Activated CD4-positive, alpha-beta T cell treated with anti-CD3 and anti-CD28 coated beads for 24 hours (primary cell): Measurements from ENCODE around the gene TSPAN12.

ENCODE experiments used
- DNase-seq, 2 donors: peaks; one replicate each; pipeline ENCODE4 v3.0.0-alpha.2; 2020; ENCODE audit warnings: low read depth in 2 of 2

The TSPAN12 gene

DNA sequence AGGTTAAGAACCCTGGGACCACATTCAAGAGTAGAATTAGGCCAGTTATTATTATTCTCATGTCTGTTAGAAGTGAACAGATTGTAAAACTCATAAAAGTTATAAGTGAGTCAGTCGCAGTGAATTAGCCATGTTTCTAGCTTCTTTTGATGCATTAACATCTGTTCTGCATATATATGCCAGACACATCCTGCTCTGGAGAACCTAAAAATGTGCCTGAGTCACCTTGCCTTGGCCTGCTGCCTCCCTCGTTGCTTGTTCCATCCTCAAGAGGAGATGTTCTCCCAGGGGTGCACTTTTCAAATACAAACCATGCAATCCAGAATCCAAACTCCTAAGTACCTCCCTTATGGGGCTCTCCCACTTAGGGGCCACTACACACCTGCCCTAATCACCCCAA is 14.8 kb downstream of the TSPAN12 start:
- DNase-seq: no peak

DNA sequence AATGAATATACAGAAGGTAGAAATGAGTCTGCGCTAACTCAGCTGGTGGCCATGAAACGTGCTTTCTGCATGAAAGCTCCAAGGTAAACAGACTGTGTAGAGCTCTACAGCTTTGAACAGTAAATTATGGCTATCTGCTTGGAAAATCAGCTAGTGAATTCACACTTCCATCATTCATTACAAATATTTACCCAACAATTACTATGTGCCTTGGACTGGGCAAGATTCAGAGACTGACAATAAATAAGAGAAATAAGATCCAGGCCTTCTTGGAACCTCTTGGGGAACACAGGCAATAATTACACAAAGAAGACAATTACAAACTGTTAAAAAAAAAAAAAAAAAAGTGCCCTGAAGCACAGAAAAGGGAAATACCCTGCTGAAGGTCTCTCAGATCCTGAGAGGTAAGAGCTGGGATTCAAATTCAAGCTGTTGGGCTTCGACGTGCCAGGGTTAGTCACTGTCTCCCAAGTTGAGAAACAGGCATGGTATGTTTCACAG is 15.8 kb downstream of the TSPAN12 start:
- no peak for DNase-seq

DNA sequence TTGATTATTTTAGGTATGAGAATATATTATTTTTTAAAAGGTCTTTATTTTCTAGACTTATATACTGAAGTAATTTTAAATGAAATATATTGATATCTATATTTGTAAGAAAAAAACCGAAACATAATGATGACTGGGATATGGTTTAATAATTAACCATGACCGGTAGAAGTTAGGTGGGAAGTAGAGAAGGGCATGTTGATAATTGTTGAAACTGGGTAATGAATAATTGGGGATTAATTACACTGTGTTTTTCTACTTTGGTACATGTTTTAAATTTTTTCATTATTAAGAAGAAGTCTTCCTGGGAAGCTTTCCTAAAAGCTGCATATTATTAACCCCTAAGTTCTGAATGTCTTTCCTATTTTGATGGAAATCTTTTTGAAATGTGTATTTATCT is 16.3 kb downstream of the TSPAN12 start:
- DNase-seq: no peak

DNA sequence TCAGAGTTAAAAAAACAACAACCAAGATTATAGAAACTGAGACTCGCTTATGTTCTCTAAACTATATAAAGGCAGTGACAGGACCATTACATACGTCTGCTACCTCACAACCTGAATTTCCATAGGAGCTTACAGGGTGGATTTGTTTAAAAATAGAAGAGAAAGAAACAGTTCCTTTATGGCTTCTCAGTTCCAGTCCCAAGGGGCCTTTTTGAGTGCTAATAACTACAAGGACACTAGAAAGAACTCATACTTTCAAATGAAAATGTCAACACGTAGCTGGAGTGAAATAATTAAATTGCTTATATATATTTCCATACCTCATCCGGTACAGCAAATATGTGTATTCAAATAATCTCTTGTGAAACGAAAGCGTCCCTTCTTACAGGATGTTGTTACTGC is 19.7 kb downstream of the TSPAN12 start:
- no peak for DNase-seq

DNA sequence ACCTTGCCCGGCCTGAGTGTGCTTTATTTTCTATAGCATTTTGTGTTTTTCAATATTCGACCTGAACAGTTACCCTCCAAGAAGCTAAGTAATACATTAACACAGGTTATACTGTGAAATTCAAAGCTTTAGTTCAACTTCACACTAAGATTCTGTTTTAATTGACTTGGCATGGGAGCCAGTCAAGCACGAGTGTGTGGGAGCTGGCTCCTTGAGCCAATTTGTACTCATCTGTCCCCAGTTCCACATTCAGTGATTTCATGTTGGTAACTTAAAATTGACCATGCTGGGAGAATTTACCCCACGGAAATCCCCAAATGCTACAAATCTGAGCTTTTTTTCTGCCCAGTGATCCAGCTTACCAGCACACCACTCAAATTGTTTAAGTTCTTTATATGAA is 20.3 kb downstream of the TSPAN12 start:
- DNase-seq: no peak

DNA sequence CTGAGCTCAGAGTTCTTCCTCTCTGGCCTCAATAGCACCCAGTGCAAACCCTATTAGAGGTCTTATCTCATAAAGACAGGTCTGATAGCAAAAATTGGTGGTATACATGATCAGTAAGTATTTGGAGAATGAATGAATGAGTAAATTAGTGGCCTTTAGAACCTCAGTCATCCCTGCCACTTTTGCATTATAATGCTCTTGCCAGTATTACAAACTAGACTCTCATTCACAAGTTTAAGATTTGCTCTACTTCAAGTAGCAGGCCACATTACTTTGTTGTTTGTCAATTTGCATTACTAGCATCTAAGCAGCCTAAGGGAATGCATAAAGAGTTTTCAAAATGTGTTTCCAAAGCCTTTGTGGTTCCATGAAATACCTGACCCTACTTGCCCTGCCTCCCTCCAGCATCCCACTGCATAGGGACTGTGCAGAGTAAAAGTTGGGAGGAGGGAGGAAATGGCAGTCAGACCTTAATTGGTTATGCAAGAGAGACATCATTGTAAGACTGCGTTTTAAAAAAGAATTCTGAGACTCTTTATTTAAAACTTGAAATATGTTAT is 21.3 kb downstream of the TSPAN12 start:
- no peak for DNase-seq

DNA sequence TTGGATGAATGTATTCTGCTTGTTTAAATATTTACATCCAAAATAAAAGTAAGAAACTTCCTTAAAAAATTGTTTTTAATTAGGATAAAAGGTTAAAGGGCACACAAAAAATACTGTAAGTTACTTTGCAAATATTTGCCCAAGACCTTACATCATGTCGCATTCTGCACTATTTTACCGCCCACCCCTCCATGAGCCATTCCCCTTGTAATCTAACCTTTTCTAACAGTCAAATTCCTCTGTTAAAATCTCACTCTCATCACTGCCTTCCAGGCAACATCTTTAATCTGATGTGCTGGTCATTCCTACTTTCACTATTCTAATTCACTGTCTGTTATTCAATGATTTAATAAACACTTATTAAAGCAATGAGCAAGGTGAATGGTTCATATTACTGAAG is 23.2 kb downstream of the TSPAN12 start:
- no peak for DNase-seq

DNA sequence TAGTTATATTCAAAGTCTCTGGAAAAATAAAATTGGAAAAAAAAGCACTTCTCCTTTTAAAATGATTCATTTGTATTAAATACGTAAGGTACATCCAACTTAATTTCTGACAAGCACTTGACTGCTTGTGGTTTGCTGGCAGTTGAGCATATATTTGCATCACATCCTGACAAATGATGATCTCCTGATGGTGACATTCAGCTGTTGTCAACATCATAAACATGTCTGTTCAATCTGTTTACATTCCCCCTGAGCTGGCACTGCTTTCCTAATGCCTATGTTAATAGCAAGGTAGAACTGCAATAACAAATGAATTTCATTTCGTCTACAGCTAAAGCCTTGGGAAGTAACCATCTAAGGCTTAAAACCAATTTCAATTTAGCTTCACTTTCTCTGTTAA is 24.4 kb downstream of the TSPAN12 start:
- DNase-seq: no peak

DNA sequence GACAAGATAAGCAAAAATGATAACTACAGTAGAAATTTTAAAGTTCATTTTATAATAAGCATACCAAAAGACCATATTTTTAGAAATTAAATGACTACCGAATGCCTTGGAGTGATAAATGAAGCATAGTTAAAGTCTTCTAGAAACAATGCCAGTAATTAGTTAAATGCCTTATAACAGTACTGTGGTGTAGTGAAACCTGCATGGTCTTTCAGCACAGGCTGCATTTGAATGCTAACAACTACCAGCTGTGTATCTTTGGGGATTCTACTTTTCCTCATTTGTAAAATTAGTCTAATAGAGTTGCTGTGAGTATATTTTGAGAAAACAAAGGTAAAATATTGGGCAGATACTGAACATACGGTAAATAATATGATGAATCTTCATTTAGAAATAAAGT is 25.1 kb downstream of the TSPAN12 start:
- DNase-seq: no peak

DNA sequence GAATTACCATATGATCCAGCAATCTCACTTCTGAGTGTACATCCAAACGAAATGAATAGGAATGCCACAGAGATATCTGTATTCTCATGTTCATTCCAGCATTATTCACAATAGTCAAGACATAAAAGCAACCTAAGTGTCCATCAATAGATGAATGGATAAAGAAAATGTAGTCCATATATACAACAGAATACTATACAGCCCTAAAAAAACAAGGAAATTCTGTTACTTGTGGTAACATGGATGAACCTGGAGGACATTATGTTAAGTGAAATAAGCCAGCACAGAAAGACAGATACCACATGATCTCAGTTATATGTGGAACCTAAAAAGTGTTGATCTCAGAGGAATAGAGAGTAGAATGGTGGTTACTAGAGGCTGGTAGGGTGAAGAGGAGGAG is 26.7 kb downstream of the TSPAN12 start:
- DNase-seq: no peak

DNA sequence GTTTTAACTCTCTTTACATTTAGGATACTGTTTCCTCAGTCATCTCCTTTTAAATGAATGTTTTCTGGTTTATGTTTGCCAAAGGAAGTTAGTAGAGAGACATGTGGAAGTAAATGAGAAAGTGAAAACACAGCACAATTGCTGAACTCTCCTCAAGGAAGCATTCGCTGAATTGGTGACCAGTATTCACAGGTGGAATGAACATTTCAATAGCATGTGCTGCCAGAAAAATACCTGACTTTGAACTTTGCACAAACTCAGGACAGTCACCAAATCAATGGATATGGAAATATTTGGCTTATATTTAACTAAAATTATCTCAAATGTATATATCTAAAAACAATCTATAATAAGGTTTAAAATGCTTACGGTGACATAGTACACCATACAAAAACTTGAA is 28.5 kb downstream of the TSPAN12 start:
- no peak for DNase-seq

DNA sequence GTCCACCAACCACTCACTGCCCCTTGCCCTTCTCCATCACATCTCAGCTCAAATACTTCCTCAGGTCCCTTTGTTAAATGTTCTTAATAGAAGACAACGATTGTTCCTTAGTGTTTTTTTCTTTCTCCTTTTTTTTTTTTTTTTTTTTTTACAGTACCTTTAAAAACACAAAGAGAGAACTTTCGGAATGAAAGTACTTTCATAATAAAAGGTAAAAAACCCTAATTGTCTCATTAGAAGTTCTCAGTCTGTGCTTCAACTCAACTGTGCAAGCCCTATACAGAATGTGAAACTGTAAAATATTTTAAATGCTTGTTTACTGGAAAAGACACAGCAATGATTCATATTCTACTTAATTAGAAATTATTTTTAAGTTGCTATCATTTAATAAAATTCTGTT is 29.4 kb downstream of the TSPAN12 start:
- DNase-seq: no peak

DNA sequence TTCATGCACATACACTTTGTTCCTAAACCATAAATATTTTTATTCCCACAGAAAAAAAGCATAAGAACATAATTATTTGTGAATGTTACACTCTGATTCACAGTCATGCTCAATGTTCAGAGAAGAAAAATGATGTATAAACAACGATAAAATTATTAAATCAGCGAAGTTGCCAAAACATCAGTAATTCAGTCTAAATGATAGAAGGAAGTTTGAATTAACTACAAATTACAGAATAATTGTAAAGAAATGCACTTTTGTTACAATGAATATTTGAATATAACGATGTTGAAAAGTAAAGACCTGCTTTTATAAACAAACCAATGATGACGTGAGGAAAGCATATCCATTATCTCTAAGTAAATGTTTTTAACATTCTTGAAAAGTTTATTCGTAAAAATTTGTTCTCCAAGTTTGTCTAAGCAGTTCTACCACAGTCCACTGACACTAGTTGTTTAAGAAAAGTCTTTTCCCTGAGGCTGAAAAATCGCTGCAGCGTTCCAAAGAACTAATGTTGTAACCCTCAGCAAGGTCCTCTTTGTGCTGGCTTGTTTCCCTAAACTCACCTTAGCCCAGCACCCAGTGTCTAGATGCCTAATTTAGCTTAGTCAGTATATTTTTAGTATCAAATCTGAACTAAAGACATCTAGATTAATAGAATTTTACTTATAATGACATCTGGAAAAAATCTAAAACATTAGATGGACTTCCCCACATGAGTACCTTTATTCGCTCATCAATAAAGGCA is 30.4 kb downstream of the TSPAN12 start:
- DNase-seq: no peak

DNA sequence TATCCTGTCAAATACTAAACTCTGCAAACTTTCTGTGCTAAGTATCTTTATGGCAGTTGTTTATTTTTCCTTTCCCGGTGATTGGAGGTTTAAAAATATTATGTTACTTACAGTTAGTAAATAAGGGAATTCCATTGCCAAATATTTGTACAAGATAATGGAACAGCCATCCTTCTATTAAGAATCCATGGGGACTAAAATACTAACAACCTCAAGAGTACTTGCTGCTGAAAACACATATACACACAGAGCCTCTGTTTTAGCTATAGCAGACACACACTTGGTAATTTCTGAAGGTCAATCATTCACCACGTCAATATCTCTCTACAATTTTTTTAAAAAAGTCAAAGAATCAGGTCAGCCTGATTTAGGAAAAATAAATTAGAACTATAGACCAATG is 32.4 kb downstream of the TSPAN12 start:
- no peak for DNase-seq

DNA sequence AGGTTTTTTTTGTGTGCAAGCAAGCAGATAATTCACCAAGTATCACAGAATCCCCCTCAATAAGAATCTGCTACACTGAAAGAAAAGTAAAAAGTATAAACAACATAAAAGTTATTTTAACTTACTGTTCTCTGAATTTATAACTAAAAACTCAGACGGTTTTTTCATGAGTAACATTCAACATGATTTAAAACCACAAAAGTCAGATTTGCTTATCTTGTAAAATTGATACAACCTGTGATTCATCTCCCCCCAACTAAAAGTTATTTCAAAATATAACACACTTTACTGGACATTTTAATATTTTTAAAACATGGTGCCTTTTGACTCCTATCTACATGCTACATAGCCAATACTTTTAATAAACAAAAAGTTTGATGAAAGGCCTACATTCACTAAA is 32.8 kb downstream of the TSPAN12 start:
- no peak for DNase-seq

DNA sequence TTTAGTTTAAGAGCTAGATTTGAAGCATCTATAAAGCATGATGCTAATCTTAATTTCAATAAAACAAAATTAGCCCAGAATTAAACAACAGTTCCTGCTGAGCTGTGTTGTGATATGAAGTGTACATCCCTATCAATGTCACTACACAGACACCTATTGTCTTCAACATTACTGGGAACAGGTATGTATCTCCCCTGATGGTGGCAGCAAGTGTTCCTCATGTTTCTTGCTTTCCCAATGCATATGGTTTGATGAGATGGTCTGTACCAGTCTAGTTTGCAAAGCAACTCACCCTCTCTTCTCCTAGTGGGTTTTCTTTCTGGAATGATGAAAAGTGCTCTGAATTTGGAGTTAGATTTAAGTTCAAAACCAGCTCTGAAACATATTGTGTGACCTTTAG is 38.1 kb downstream of the TSPAN12 start:
- DNase-seq: no peak

DNA sequence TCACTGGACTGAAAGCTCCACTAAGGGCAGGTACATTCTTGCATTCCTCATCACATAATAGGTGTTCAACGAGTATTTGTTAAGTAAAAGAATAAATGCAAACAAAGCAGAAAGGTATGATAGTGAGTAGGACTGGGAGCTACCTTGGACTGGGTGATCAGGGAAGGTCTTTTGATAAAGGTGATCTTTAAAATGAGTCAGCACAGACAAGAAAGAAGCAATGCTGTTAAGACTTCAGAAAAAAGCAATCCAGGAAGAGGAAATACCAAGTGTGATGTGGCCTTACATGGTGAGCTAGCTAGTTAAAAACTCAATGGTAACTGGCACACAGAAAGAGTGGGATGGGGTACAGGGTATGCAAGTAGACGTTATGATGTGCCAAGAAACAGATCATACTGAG is 40.1 kb downstream of the TSPAN12 start:
- DNase-seq: no peak

DNA sequence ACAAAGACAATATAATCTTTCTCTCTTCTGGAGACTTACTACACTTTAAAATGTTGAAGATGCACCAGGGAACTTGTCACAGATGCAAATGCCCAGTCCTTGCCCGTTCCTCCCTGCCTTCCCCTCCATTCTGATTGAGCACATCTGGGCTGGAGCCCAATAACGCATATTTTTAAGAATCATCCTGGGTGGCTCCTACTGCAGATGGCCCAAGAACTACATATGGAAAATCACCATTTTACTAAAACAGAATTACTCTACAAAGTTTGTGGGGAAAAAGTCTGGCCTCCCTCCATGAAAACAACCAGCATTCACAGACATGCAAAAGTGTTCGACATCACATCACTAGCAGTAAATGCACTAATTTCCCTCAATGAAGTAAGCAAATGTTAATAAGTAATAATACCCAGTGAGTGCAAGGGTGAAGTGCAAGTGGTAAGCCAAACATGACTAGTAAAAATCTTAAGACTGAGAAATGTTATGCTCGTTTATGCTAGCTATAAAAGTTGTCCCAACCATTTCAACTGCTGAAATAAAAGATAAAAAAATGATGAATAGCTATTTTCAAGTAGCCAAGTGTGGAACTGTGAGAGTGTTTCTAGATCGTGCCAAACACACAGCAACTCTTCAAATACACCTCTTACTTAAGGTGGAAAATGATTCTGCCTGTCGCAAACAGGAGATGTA is 43.5 kb downstream of the TSPAN12 start:
- no peak for DNase-seq

DNA sequence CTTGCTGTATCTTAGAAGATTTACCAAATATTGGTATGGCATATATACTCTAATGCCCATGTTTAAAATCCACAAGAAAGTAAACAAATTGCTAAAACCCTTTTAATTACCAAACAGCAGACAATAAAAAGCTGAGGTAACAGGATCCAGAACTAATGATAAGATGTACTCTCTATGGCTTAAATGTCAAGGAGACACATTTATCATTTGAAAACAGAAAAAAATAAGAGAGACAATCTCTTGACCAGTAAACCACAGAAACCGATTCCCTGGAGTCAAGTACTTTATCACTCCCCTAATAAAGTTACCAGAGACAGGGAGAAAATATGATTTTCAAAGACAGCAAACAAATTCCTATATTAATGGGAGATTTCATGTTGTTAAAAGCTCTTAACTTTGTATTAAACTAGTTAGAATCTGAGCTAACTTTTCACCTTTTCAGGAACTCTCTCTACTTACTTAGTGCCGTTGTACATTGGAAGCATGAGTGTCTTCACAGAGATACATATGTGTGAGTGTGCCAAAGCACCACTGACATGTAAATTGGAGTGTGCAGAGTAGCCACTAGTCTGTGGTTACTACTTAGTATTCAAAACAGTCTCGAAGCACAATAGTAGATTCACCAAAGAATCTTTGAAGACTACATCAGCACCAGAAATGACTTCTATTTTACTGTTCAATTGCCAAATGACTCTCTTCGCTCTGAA is 44.2 kb downstream of the TSPAN12 start:
- no peak for DNase-seq

DNA sequence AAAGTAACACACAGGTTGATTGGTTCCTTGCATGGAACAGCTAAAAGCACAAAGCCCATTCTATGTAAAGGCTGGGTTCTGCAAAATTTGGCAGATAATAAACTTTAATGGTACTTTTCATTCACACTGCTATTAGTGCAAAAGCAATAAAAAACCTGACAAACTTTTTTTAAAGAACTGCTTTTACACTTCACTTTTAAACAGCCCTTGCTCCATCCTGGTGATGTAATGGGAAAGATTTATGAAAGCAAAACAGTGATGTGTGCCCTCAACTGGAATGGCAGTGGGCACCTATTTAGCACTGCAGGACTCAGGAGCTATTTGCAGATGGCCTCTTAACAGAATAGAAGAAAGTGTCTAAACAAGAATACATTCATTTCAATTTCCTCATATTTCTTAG is 44.9 kb downstream of the TSPAN12 start:
- DNase-seq: no peak

DNA sequence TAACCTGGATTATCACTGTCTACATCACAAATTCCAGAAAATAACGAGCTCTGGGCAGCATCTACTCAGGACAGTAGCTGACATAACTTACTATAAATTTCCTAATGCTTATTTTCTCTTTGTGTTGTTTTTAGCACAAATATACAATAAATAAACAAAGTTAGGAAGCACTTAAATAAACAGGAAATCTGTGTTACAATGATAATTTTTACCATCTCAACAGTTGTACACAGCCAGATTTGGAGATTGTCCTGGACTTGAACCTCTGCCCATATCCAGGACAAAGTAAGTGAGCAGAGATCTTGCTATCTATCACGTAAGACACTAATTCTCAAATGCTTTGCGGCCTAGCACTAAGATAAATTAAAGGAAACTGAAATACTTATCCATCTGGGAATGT is 48.7 kb downstream of the TSPAN12 start:
- no peak for DNase-seq

DNA sequence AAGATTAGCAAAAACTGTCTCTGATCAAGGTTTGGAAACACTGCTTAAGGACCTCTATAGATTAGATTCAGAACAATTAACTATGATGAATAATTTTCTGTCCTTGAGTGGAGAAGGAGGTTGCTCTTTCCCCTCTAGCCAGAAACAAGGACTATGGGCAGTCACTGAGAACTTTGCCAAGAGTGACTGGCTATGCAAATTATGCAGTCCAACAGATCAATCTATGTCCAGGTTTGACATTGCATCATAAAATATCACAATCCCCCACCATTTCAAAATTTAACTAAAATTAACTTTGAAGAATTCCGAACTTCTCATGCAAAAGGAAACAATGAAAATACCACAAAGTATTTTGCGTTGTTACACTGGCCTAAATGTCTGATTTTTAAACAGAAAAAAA is 50.6 kb downstream of the TSPAN12 start:
- DNase-seq: no peak

DNA sequence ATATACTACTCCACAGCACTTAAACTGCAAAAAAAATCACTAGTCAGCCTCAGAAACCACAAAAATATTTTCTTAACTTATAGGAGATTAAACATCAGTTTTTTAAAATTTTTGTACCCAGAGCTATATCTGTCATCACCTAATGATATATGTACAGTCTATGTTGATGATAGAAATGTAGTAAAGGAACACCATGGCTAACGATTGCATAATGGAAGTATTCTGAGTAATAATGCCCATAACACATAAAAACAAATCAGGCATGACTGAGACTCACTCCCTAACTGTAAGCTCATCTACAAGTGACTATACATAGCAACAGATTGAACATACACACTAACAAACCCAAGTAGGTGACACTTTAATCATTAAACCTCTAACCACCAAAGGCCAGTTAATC is 51.3 kb downstream of the TSPAN12 start:
- DNase-seq: no peak
